HepG2 (cell line): ENCODE measurements around the gene SOCS1. TPM values are rescaled to one million over a fixed set of nuclear protein-coding genes. Genes with fewer than 3 reads are reported as not detected.

ENCODE experiments used
- ATF1 ChIP-seq: IDR thresholded peaks from 2 replicates; pipeline ENCODE4 v1.6.1; 2016; ENCODE audit warnings: mild to moderate bottlenecking, control low read depth
- DRAP1 ChIP-seq: IDR thresholded peaks from 2 replicates; pipeline ENCODE4 v1.6.1; 2016; ENCODE audit warnings: missing genetic modification reagents, missing compliant biosample characterization
- E2F1 ChIP-seq: sonication (generic); formaldehyde crosslinking; IDR thresholded peaks from 2 replicates; pipeline ENCODE4 v1.5.0; 2020; ENCODE audit warnings: missing genetic modification reagents
- FOSL2 ChIP-seq: sonication (generic); formaldehyde crosslinking; IDR thresholded peaks from 2 replicates; pipeline ENCODE4 v1.4.0; 2020; ENCODE audit warnings: missing genetic modification reagents
- FOXO4 ChIP-seq: sonication (generic); formaldehyde crosslinking; conservative IDR thresholded peaks from 2 replicates; pipeline ENCODE4 v1.8.1; 2023; ENCODE audit warnings: missing genetic modification reagents
- GLMP ChIP-seq: sonication (generic); formaldehyde crosslinking; IDR thresholded peaks from 2 replicates; pipeline ENCODE4 v1.9.0; 2021; ENCODE audit warnings: missing genetic modification reagents, mild to moderate bottlenecking, borderline replicate concordance
- GTF3A ChIP-seq: sonication (generic); formaldehyde crosslinking; conservative IDR thresholded peaks from 2 replicates; pipeline ENCODE4 v1.4.0; 2020; ENCODE audit warnings: mild to moderate bottlenecking, missing genetic modification reagents
- JUND ChIP-seq: sonication (generic); formaldehyde crosslinking; IDR thresholded peaks from 2 replicates; pipeline ENCODE4 v1.8.0; 2022; ENCODE audit warnings: mild to moderate bottlenecking, missing genetic modification reagents
- NFRKB ChIP-seq: fragments of 450-650 bp; IDR thresholded peaks from 2 replicates; pipeline ENCODE4 v1.6.1; 2017
- PAWR ChIP-seq: sonication (generic); formaldehyde crosslinking; IDR thresholded peaks from 2 replicates; pipeline ENCODE4 v1.4.0; 2020; ENCODE audit warnings: missing genetic modification reagents, mild to moderate bottlenecking, borderline replicate concordance
- RXRA ChIP-seq: sonication (generic); formaldehyde crosslinking; IDR thresholded peaks from 2 replicates; pipeline ENCODE4 v1.5.1; 2020; ENCODE audit warnings: missing genetic modification reagents
- ZBED4 ChIP-seq: sonication (generic); formaldehyde crosslinking; IDR thresholded peaks from 2 replicates; pipeline ENCODE4 v1.4.0; 2020; ENCODE audit warnings: missing genetic modification reagents, borderline replicate concordance
- ZEB1 ChIP-seq: IDR thresholded peaks from 2 replicates; pipeline ENCODE4 v1.6.1; 2012; ENCODE audit warnings: mild to moderate bottlenecking, low read depth, inconsistent platforms; ENCODE audit not compliant: insufficient replicate concordance
- ZNF121 ChIP-seq: sonication (generic); formaldehyde crosslinking; IDR thresholded peaks from 2 replicates; pipeline ENCODE4 v1.5.0; 2020; ENCODE audit warnings: mild to moderate bottlenecking, missing genetic modification reagents
- ZNF230 ChIP-seq: sonication (generic); formaldehyde crosslinking; IDR thresholded peaks from 2 replicates; pipeline ENCODE4 v1.4.0; 2020; ENCODE audit warnings: mild to moderate bottlenecking, missing genetic modification reagents
- ZNF3 ChIP-seq: IDR thresholded peaks from 2 replicates; pipeline ENCODE4 v1.7.0; 2017; ENCODE audit warnings: inconsistent platforms
- ZNF484 ChIP-seq: sonication (generic); formaldehyde crosslinking; IDR thresholded peaks from 2 replicates; pipeline ENCODE4 v1.5.1; 2020; ENCODE audit warnings: mild to moderate bottlenecking, low read depth, missing genetic modification reagents, borderline replicate concordance
- ZNF543 ChIP-seq: sonication (generic); formaldehyde crosslinking; IDR thresholded peaks from 2 replicates; pipeline ENCODE4 v1.4.0; 2020; ENCODE audit warnings: mild to moderate bottlenecking, missing genetic modification reagents
- ZNF580 ChIP-seq: IDR thresholded peaks from 2 replicates; pipeline ENCODE4 v1.6.1; 2016; ENCODE audit warnings: low read depth, borderline replicate concordance
- ZNF839 ChIP-seq: sonication (generic); formaldehyde crosslinking; IDR thresholded peaks from 2 replicates; pipeline ENCODE4 v1.4.0; 2020; ENCODE audit warnings: missing genetic modification reagents, mild to moderate bottlenecking, borderline replicate concordance
- polyA plus RNA-seq, 8 experiments: library from polyadenylated mRNA; depleted of rRNA in 3 of 8; stranded (reverse) in 7 of 8; unstranded in 1 of 8; fragments of >200 nt; fragmentation: Illumina TruSeq in 4 of 8; extraction: Trizol in 4 of 8; gene quantifications; 2 replicates each; pipeline versions ENCODE4 v1.2.1 to v1.2.3, GENCODE V29; 2011 to 2016; ENCODE audit warnings: low read depth in 4 of 8, missing spikeins in 1 of 8, mixed read lengths in 1 of 8; ENCODE audit not compliant: insufficient read depth in 1 of 8
- total RNA-seq, 5 experiments: library from RNA; depleted of rRNA; stranded (reverse); fragments of >200 nt; fragmentation: Illumina TruSeq; extraction: Trizol; gene quantifications; 2 replicates each; pipeline ENCODE4 v1.2.3, GENCODE V29; 2016; ENCODE audit warnings: low read depth in 1 of 5

Gene SOCS1
- total and polyA plus RNA-seq, 2 of the 13 experiments (the other 11 are each of a cell fraction or from before 2014, with no cell fraction given), result 5.3 to 6.3 TPM

- TF ChIP-seq ZBED4 (CRISPR knock-in tag) (no peak), GTF3A (CRISPR knock-in tag) (0 out of 2 replicates have a peak, but pooled peaks have one; percentile 47), DRAP1 (CRISPR knock-in tag) (no peak), PAWR (CRISPR knock-in tag) (0 out of 2 replicates have a peak, but pooled peaks have one; percentile 81), ZNF484 (CRISPR knock-in tag) (no peak), ZNF580 (CRISPR knock-in tag) (no peak), JUND (CRISPR knock-in tag) (0 out of 2 replicates have a peak, but pooled peaks have one; percentile 49), ZEB1 (peak; percentile 5), RXRA (CRISPR knock-in tag) (peak; percentile 41; the same call in 1 of the 2 replicates), ZNF3 (CRISPR knock-in tag) (no peak), ZNF839 (CRISPR knock-in tag) (no peak), NFRKB (no peak), ZNF121 (no peak), ZNF543 (CRISPR knock-in tag) (0 out of 2 replicates have a peak, but pooled peaks have one; percentile 13), GLMP (CRISPR knock-in tag) (no peak), ZNF230 (CRISPR knock-in tag) (0 out of 2 replicates have a peak, but pooled peaks have one; percentile 64), FOXO4 (CRISPR knock-in tag) (0 out of 2 replicates have a peak, but pooled peaks have one; percentile 78), E2F1 (CRISPR knock-in tag) (no peak), ATF1 (CRISPR knock-in tag) (no peak), FOSL2 (CRISPR knock-in tag) (no peak)
These were observed 24.9 kb upstream of the SOCS1 start, which contains the start of gene PRM1 (continued) for GRCh38 chr16:11280616-11281522.
